ENCODE results near the gene FARP1.

The FARP1 gene

GRCh38 chr13:98377635-98378378, 234.9 kb downstream of the FARP1 start:
- TF ChIP-seq TAF1 (IDR thresholded peaks at IDR 0.05; ENCODE audit: borderline replicate concordance, insufficient read depth, low read length) (no peak), SIN3A (IDR thresholded peaks at IDR 0.05; ENCODE audit: borderline replicate concordance, insufficient read depth, low read length) (no peak), FOXP2 (optimal IDR thresholded peaks at IDR 0.05; ENCODE audit: borderline replicate concordance, extremely low read depth, extremely low read length, insufficient read depth) (no peak), POLR2AphosphoS5 (IDR thresholded peaks at IDR 0.05; ENCODE audit: low read depth, low read length) (no peak)
- TF ChIP-seq, protein P1, sequence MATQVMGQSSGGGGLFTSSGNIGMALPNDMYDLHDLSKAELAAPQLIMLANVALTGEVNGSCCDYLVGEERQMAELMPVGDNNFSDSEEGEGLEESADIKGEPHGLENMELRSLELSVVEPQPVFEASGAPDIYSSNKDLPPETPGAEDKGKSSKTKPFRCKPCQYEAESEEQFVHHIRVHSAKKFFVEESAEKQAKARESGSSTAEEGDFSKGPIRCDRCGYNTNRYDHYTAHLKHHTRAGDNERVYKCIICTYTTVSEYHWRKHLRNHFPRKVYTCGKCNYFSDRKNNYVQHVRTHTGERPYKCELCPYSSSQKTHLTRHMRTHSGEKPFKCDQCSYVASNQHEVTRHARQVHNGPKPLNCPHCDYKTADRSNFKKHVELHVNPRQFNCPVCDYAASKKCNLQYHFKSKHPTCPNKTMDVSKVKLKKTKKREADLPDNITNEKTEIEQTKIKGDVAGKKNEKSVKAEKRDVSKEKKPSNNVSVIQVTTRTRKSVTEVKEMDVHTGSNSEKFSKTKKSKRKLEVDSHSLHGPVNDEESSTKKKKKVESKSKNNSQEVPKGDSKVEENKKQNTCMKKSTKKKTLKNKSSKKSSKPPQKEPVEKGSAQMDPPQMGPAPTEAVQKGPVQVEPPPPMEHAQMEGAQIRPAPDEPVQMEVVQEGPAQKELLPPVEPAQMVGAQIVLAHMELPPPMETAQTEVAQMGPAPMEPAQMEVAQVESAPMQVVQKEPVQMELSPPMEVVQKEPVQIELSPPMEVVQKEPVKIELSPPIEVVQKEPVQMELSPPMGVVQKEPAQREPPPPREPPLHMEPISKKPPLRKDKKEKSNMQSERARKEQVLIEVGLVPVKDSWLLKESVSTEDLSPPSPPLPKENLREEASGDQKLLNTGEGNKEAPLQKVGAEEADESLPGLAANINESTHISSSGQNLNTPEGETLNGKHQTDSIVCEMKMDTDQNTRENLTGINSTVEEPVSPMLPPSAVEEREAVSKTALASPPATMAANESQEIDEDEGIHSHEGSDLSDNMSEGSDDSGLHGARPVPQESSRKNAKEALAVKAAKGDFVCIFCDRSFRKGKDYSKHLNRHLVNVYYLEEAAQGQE (IDR thresholded peaks at IDR 0.05; ENCODE audit: insufficient read depth in 1 of 2, low read depth in 2 of 2, low read length in 2 of 2) = no peak

DNA sequence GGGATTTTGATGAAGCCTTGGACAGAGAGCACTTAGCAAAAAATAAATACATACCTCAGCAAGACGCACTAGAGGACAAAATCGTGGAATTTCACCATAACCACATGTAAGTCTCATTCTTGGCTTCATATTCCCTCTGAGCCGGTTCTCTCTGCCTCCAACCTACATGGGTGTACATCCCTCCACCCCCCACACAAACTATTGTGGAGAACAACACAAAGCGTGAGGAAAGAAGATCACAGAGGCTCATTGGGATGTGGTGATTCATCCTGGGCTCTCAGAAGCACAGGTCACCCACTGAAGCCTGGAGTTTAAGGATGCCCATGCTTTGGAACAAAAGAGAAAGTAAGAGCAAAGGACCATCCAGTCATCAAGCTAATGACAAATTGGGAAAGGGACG, 241.8 kb downstream of the FARP1 start:
- TF ChIP-seq TAF1 (IDR thresholded peaks at IDR 0.05; ENCODE audit: borderline replicate concordance, insufficient read depth, low read length) (no peak), SIN3A (IDR thresholded peaks at IDR 0.05; ENCODE audit: borderline replicate concordance, insufficient read depth, low read length) (no peak), POLR2AphosphoS5 (IDR thresholded peaks at IDR 0.05; ENCODE audit: low read depth, low read length) (no peak), FOXP2 (optimal IDR thresholded peaks at IDR 0.05; ENCODE audit: borderline replicate concordance, extremely low read depth, extremely low read length, insufficient read depth) (no peak)
- TF ChIP-seq, protein P1 (IDR thresholded peaks at IDR 0.05; ENCODE audit: insufficient read depth in 1 of 2, low read depth in 2 of 2, low read length in 2 of 2) = no peak

- TF ChIP-seq, protein P1 (IDR thresholded peaks at IDR 0.05; ENCODE audit: insufficient read depth in 1 of 2, low read depth in 2 of 2, low read length in 2 of 2) = no peak
- TF ChIP-seq FOXP2 (optimal IDR thresholded peaks at IDR 0.05; ENCODE audit: borderline replicate concordance, extremely low read depth, extremely low read length, insufficient read depth) (no peak), SIN3A (IDR thresholded peaks at IDR 0.05; ENCODE audit: borderline replicate concordance, insufficient read depth, low read length) (no peak), TAF1 (IDR thresholded peaks at IDR 0.05; ENCODE audit: borderline replicate concordance, insufficient read depth, low read length) (no peak), POLR2AphosphoS5 (IDR thresholded peaks at IDR 0.05; ENCODE audit: low read depth, low read length) (no peak)
These were observed 242.7 kb downstream of the FARP1 start for GRCh38 chr13:98385606-98386005.

DNA sequence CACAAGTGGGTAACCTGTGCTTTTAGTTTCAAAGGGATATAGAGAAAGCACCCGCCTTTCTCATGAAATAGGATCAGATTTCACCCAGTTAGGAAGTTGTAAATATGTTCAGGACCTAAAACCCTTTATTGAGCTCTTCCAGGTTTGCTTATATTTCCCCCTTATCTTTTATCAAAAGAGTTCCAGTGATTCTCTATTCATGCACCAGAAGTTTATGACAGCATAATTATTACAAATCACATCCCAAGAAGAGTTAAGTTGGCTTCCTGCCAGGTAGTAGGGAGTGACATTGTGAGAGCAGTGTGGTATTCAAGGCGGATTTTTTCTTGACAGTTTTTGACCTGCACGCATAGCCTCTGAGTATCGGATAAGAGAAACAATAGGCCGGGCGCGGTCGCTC, 243.7 kb downstream of the FARP1 start:
- no peak for TF ChIP-seq FOXP2 (optimal IDR thresholded peaks at IDR 0.05; ENCODE audit: borderline replicate concordance, extremely low read depth, extremely low read length, insufficient read depth)
- TF ChIP-seq SIN3A (IDR thresholded peaks at IDR 0.05; ENCODE audit: borderline replicate concordance, insufficient read depth, low read length) = no peak
- TF ChIP-seq TAF1 (IDR thresholded peaks at IDR 0.05; ENCODE audit: borderline replicate concordance, insufficient read depth, low read length) = no peak
- TF ChIP-seq, protein P1 (IDR thresholded peaks at IDR 0.05; ENCODE audit: insufficient read depth in 1 of 2, low read depth in 2 of 2, low read length in 2 of 2) = no peak
- no peak for TF ChIP-seq POLR2AphosphoS5 (IDR thresholded peaks at IDR 0.05; ENCODE audit: low read depth, low read length)

Measured in PFSK-1 (cell line).